ENCODE measurements around the gene IER5. TPM values are rescaled to one million over a fixed set of nuclear protein-coding genes. Genes with fewer than 3 reads are reported as not detected.

The IER5 gene
- total and polyA plus RNA-seq, 2 donors (not counting 1 experiment from before 2014, with no cell fraction given): 98.1 to 166 TPM

- H3K9ac ChIP-seq (ENCODE audit: low read length): no peak overlapping the region
- Mint-ChIP-seq H3K4me3 (no peak overlapping the region), H3K27me3 (no peaks in the 10 kb centered on the region), H3K4me1 (peaks cover 6% of the 10 kb centered on the region), H3K27ac (no peak overlapping the region), H3K9me3 (ENCODE audit: insufficient read depth) (peaks cover 7% of the 10 kb centered on the region)
- 99% methylated on average over 4 of the region's 6 CpGs for WGBS (ENCODE audit: insufficient coverage)
- TF ChIP-seq EZH2 (IDR thresholded peaks at IDR 0.05; ENCODE audit: borderline replicate concordance, insufficient read depth, low read depth, low read length, poor library complexity, severe bottlenecking) (no peak), CTCF (IDR thresholded peaks at IDR 0.05) (no peak)
- H3K4me2 ChIP-seq (replicated peaks; ENCODE audit: low read depth, low read length, poor library complexity, severe bottlenecking): no peak overlapping the region
- no peak overlapping the region for H3K27ac ChIP-seq (ENCODE audit: low read length in 2 of 2)
- H3K27me3 ChIP-seq (replicated peaks in 1 of 4; ENCODE audit: control extremely low read depth in 1 of 4, control insufficient read depth in 3 of 4, insufficient read depth in 4 of 4, low read length in 3 of 4): no peaks in the 10 kb centered on the region
- DNase-seq (no peak), ATAC-seq (ENCODE audit: low read depth) (no peak)
- peaks cover 0 to 8% (median 6%) of the 10 kb centered on the region in 3 donors for H3K9me3 ChIP-seq (ENCODE audit: control extremely low read depth in 1 of 3, control insufficient read depth in 2 of 3, insufficient read depth in 1 of 3, low read length in 2 of 3)
- no peaks in the 10 kb centered on the region for H3K79me2 ChIP-seq (ENCODE audit: control insufficient read depth, insufficient read depth, low read length)
- H3K4me3 ChIP-seq (ENCODE audit: control extremely low read depth in 1 of 5, extremely low read depth in 1 of 5, insufficient read depth in 1 of 5, low read depth in 2 of 5, low read length in 4 of 5): no peak overlapping the region
- peaks cover 12 to 29% of the 10 kb centered on the region in 2 experiments for H3K36me3 ChIP-seq (replicated peaks in 1 of 2; ENCODE audit: control extremely low read depth in 1 of 2, control insufficient read depth in 1 of 2, extremely low read depth in 1 of 2, insufficient read depth in 2 of 2, low read length in 1 of 2)
- CTCF ChIA-PET: interaction anchor here (0.9 kb wide), 1 partner anchor 28 kb away, joined by 3 read pairs; no protein-coding TSS in a partner anchor
- H2AFZ ChIP-seq (ENCODE audit: insufficient read depth, low read depth, low read length, poor library complexity, severe bottlenecking): no peak overlapping the region
- H3K4me1 ChIP-seq (ENCODE audit: control insufficient read depth in 2 of 2, insufficient read depth in 2 of 2, low read length in 2 of 2): peaks cover under 1 to 3% of the 10 kb centered on the region in 2 donors
- no peaks in the 10 kb centered on the region for H4K20me1 ChIP-seq (ENCODE audit: control insufficient read depth, insufficient read depth, low read length, poor library complexity, severe bottlenecking)
- intact Hi-C loops (cut with micrococcal nuclease): no loop called here
- POLR2A ChIA-PET: no interaction called here
Measured at GRCh38 chr1:181056560-181056959, 31.9 kb upstream of the IER5 start.

DNA sequence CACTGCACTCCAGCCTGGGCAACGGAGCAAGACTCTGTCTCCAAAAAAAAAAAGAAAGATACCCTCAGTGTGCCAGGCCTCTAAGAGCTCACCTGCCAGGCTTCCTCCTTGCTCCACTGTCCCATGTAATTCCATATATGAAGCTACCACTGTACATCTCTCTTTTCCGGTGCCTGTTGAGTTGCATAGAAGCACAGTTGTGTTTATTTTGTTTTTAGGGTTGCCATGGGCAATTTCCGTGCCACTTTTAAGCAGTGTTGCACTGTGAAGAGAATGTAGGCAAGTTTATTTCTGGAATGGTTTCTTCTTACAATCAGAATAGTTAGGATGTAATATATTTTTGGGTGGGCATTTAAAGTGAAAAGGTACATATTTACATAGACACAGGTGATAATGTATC is 31.4 kb upstream of the IER5 start:
- H3K79me2 ChIP-seq (ENCODE audit: control insufficient read depth, insufficient read depth, low read length): no peaks in the 10 kb centered on the region
- no peak overlapping the region for H3K27ac ChIP-seq (ENCODE audit: low read length in 2 of 2)
- peaks cover 7 to 29% of the 10 kb centered on the region in 2 experiments for H3K36me3 ChIP-seq (replicated peaks in 1 of 2; ENCODE audit: control extremely low read depth in 1 of 2, control insufficient read depth in 1 of 2, extremely low read depth in 1 of 2, insufficient read depth in 2 of 2, low read length in 1 of 2)
- Mint-ChIP-seq H3K4me3 (no peak overlapping the region), H3K27ac (no peak overlapping the region), H3K4me1 (peaks cover 11% of the 10 kb centered on the region), H3K9me3 (ENCODE audit: insufficient read depth) (peaks cover 7% of the 10 kb centered on the region), H3K27me3 (no peaks in the 10 kb centered on the region)
- no peak overlapping the region for H2AFZ ChIP-seq (ENCODE audit: insufficient read depth, low read depth, low read length, poor library complexity, severe bottlenecking)
- H4K20me1 ChIP-seq (ENCODE audit: control insufficient read depth, insufficient read depth, low read length, poor library complexity, severe bottlenecking): no peaks in the 10 kb centered on the region
- H3K27me3 ChIP-seq (replicated peaks in 1 of 4; ENCODE audit: control extremely low read depth in 1 of 4, control insufficient read depth in 3 of 4, insufficient read depth in 4 of 4, low read length in 3 of 4): no peaks in the 10 kb centered on the region
- DNase-seq (no peak), ATAC-seq (ENCODE audit: low read depth) (no peak)
- H3K4me3 ChIP-seq (ENCODE audit: control extremely low read depth in 1 of 5, extremely low read depth in 1 of 5, insufficient read depth in 1 of 5, low read depth in 2 of 5, low read length in 4 of 5): no peak overlapping the region
- 50% methylated on average over 2 of the region's 3 CpGs for WGBS (ENCODE audit: insufficient coverage)
- ChIA-PET POLR2A (no interaction called here), CTCF (interaction anchor here (0.9 kb wide), 1 partner anchor 27 kb away, joined by 3 read pairs; no protein-coding TSS in a partner anchor)
- TF ChIP-seq EZH2 (IDR thresholded peaks at IDR 0.05; ENCODE audit: borderline replicate concordance, insufficient read depth, low read depth, low read length, poor library complexity, severe bottlenecking) (no peak), CTCF (IDR thresholded peaks at IDR 0.05) (no peak)
- H3K9me3 ChIP-seq (ENCODE audit: control extremely low read depth in 1 of 3, control insufficient read depth in 2 of 3, insufficient read depth in 1 of 3, low read length in 2 of 3): peaks cover 0 to 8% (median 6%) of the 10 kb centered on the region in 3 donors
- H3K4me1 ChIP-seq (ENCODE audit: control insufficient read depth in 2 of 2, insufficient read depth in 2 of 2, low read length in 2 of 2): peaks cover 6 to 8% of the 10 kb centered on the region in 2 donors
- H3K4me2 ChIP-seq (replicated peaks; ENCODE audit: low read depth, low read length, poor library complexity, severe bottlenecking): no peak overlapping the region
- intact Hi-C loops (cut with micrococcal nuclease): no loop called here
- no peak overlapping the region for H3K9ac ChIP-seq (ENCODE audit: low read length)
